HEK293 (cell line): ENCODE results near the gene TMEM267.

Experiments
- CTCF ChIP-seq: fragments of 450-650 bp; formaldehyde crosslinking; IDR thresholded peaks from 2 replicates; pipeline ENCODE4 v1.5.1; 2016; ENCODE audit warnings: missing biosample characterization, missing genetic modification characterization
- KLF8 ChIP-seq: fragments of 450-650 bp; formaldehyde crosslinking; IDR thresholded peaks from 2 replicates; pipeline ENCODE4 v1.5.1; 2016; ENCODE audit warnings: missing biosample characterization, missing genetic modification characterization
- PBX3 ChIP-seq: sonication (generic); formaldehyde crosslinking; IDR thresholded peaks from 2 replicates; pipeline ENCODE4 v1.8.1; 2022; ENCODE audit warnings: mild to moderate bottlenecking, moderate library complexity, missing genetic modification reagents
- YY1 ChIP-seq: fragments of 450-650 bp; formaldehyde crosslinking; IDR thresholded peaks from 2 replicates; pipeline ENCODE4 v1.5.1; 2018; ENCODE audit warnings: missing biosample characterization, missing genetic modification characterization
- ZBTB6 ChIP-seq: fragments of 450-650 bp; formaldehyde crosslinking; IDR thresholded peaks from 2 replicates; pipeline ENCODE4 v1.5.1; 2017; ENCODE audit warnings: missing biosample characterization, missing genetic modification characterization
- ZNF155 ChIP-seq: fragments of 450-650 bp; formaldehyde crosslinking; IDR thresholded peaks from 2 replicates; pipeline ENCODE4 v1.5.1; 2016; ENCODE audit warnings: missing biosample characterization, missing genetic modification characterization
- ZNF18 ChIP-seq: fragments of 450-650 bp; formaldehyde crosslinking; IDR thresholded peaks from 2 replicates; pipeline ENCODE4 v1.5.1; 2016; ENCODE audit warnings: missing biosample characterization, missing genetic modification characterization
- ZNF19 ChIP-seq: fragments of 450-650 bp; formaldehyde crosslinking; IDR thresholded peaks from 2 replicates; pipeline ENCODE4; 2016; ENCODE audit warnings: missing biosample characterization, missing genetic modification characterization, low read depth
- ZNF23 ChIP-seq: fragments of 450-650 bp; formaldehyde crosslinking; IDR thresholded peaks from 2 replicates; pipeline ENCODE4 v1.5.1; 2016; ENCODE audit warnings: missing biosample characterization, missing genetic modification characterization, borderline replicate concordance
- ZNF335 ChIP-seq: fragments of 450-650 bp; formaldehyde crosslinking; conservative IDR thresholded peaks from 2 replicates; pipeline ENCODE4 v1.5.1; 2016; ENCODE audit warnings: missing biosample characterization, missing genetic modification characterization
- ZNF549 ChIP-seq: fragments of 450-650 bp; IDR thresholded peaks from 2 replicates; pipeline ENCODE4 v1.5.1; 2018; ENCODE audit warnings: missing biosample characterization, missing genetic modification characterization, mild to moderate bottlenecking, inconsistent platforms, moderate library complexity
- ZNF610 ChIP-seq: fragments of 450-650 bp; formaldehyde crosslinking; IDR thresholded peaks from 2 replicates; pipeline ENCODE4 v1.5.1; 2016; ENCODE audit warnings: missing biosample characterization, missing genetic modification characterization, borderline replicate concordance
- ZXDB ChIP-seq: fragments of 450-650 bp; formaldehyde crosslinking; IDR thresholded peaks from 2 replicates; pipeline ENCODE4 v1.5.1; 2016; ENCODE audit warnings: missing biosample characterization, missing genetic modification characterization

GRCh38 chr5:43400082-43400481 lies 83.6 kb downstream of the TMEM267 start:
- TF ChIP-seq KLF8 (tag by site-specific recombination) (no peak), ZNF155 (tag by site-specific recombination) (no peak), CTCF (tag by site-specific recombination) (peak; percentile 40; the same call in 1 of the 2 replicates), ZNF610 (tag by site-specific recombination) (no peak), ZXDB (tag by site-specific recombination) (no peak), ZNF549 (tag by site-specific recombination) (no peak), YY1 (tag by site-specific recombination) (no peak), ZBTB6 (tag by site-specific recombination) (no peak), PBX3 (CRISPR knock-in tag) (no peak), ZNF18 (no peak), ZNF23 (tag by site-specific recombination) (no peak), ZNF335 (tag by site-specific recombination) (no peak), ZNF19 (tag by site-specific recombination) (no peak)
